Neural cell (in vitro differentiated cells): ENCODE results near the gene ZNF830. TPM values are rescaled to one million over a fixed set of nuclear protein-coding genes. Genes with fewer than 3 reads are reported as not detected.

ENCODE experiments used
- H2AFZ ChIP-seq: fragments of 200-600, 300-800 bp; sonication (generic), shearing (Covaris generic); 2 replicates; pipeline ENCODE4 v1.6.0; 2014; ENCODE audit warnings: low read depth, mild to moderate bottlenecking, antibody characterized with exemption, low read length, moderate library complexity
- H3F3A ChIP-seq: fragments of 200-600 bp; shearing (Covaris generic); 2 replicates; pipeline ENCODE4 v1.6.1; 2016; ENCODE audit warnings: mild to moderate bottlenecking, moderate library complexity, mixed read lengths, antibody characterized with exemption, low read length; ENCODE audit not compliant: insufficient read depth, poor library complexity, severe bottlenecking
- H3K27ac ChIP-seq: fragments of 200-600, 300-800 bp; sonication (generic), shearing (Covaris generic); 2 replicates; pipeline ENCODE4 v1.5.1; 2014; ENCODE audit warnings: mild to moderate bottlenecking, low read length, moderate library complexity
- H3K27me3 ChIP-seq: fragments of 300-800, 200-600 bp; sonication (generic), shearing (Covaris generic); 2 replicates; pipeline ENCODE4 v1.6.0; 2014; ENCODE audit warnings: mild to moderate bottlenecking, low read depth, low read length, moderate library complexity; ENCODE audit not compliant: insufficient read depth
- H3K36me3 ChIP-seq: fragments of 300-800, 200-600 bp; sonication (generic), shearing (Covaris generic); 2 replicates; pipeline ENCODE4 v1.5.1; 2014; ENCODE audit warnings: mild to moderate bottlenecking, antibody characterized with exemption, low read length, moderate library complexity; ENCODE audit not compliant: insufficient read depth
- H3K4me2 ChIP-seq: fragments of 300-800, 200-600 bp; sonication (generic), shearing (Covaris generic); 2 replicates; pipeline ENCODE4 v1.6.0; 2014; ENCODE audit warnings: mild to moderate bottlenecking, low read length
- H3K4me3 ChIP-seq: fragments of 300-800, 200-600 bp; sonication (generic), shearing (Covaris generic); 2 replicates; pipeline ENCODE4 v1.5.1; 2014; ENCODE audit warnings: mild to moderate bottlenecking, low read length, moderate library complexity
- H3K79me2 ChIP-seq: fragments of 200-600 bp; shearing (Covaris generic); replicated peaks from 2 replicates; pipeline ENCODE4 v1.6.0; 2014; ENCODE audit warnings: mild to moderate bottlenecking, low read length, moderate library complexity; ENCODE audit not compliant: insufficient read depth
- H3K9ac ChIP-seq: fragments of 300-800, 200-600 bp; sonication (generic), shearing (Covaris generic); 2 replicates; pipeline ENCODE4 v1.6.1; 2016; ENCODE audit warnings: mild to moderate bottlenecking, low read length, mixed read lengths
- H3K9me2 ChIP-seq: fragments of 200-600 bp; shearing (Covaris generic); 2 replicates; pipeline ENCODE4 v1.6.1; 2016; ENCODE audit warnings: mild to moderate bottlenecking, low read length, mixed read lengths; ENCODE audit not compliant: insufficient read depth
- H3K9me3 ChIP-seq: fragments of 200-600, 300-800 bp; sonication (generic), shearing (Covaris generic); 2 replicates; pipeline ENCODE4 v1.6.1; 2016; ENCODE audit warnings: mild to moderate bottlenecking, mixed run types, low read length, moderate library complexity, mixed read lengths
- H4K20me1 ChIP-seq: fragments of 200-600 bp; shearing (Covaris generic); 2 replicates; pipeline ENCODE4 v1.6.1; 2016; ENCODE audit warnings: mild to moderate bottlenecking, mixed run types; ENCODE audit not compliant: insufficient read depth
- CTCF ChIP-seq: fragments of 450-650 bp; IDR thresholded peaks from 2 replicates; pipeline ENCODE4 v1.5.1; 2014; ENCODE audit warnings: antibody characterized with exemption, mild to moderate bottlenecking, moderate library complexity; ENCODE audit not compliant: poor library complexity, severe bottlenecking
- EP300 ChIP-seq: fragments of 450-650 bp; conservative IDR thresholded peaks from 2 replicates; pipeline ENCODE4 v1.6.1; 2014; ENCODE audit warnings: antibody characterized with exemption, mild to moderate bottlenecking, moderate library complexity; ENCODE audit not compliant: poor library complexity, severe bottlenecking
- EZH2 ChIP-seq: fragments of 200-600, 300-800 bp; shearing (Covaris generic), sonication (generic); IDR thresholded peaks from 2 replicates; pipeline ENCODE4 v1.6.1; 2014; ENCODE audit warnings: antibody characterized with exemption, low read length, borderline replicate concordance, mild to moderate bottlenecking; ENCODE audit not compliant: insufficient read depth, poor library complexity, severe bottlenecking
- MXI1 ChIP-seq: fragments of 450-650 bp; conservative IDR thresholded peaks from 2 replicates; pipeline ENCODE4 v1.6.1; 2014; ENCODE audit warnings: antibody characterized with exemption, mild to moderate bottlenecking; ENCODE audit not compliant: poor library complexity, severe bottlenecking
- POLR2AphosphoS5 ChIP-seq: IDR thresholded peaks from 2 replicates; pipeline ENCODE4 v1.6.1; 2012
- RAD21 ChIP-seq: fragments of 450-650 bp; conservative IDR thresholded peaks from 2 replicates; pipeline ENCODE4 v1.6.1; 2014; ENCODE audit warnings: antibody characterized with exemption, mild to moderate bottlenecking, moderate library complexity
- REST ChIP-seq: IDR thresholded peaks from 2 replicates; pipeline ENCODE4 v1.6.1; 2012; ENCODE audit warnings: borderline replicate concordance
- SMC3 ChIP-seq: fragments of 450-650 bp; conservative IDR thresholded peaks from 2 replicates; pipeline ENCODE4 v1.6.1; 2014; ENCODE audit warnings: antibody characterized with exemption, mild to moderate bottlenecking, moderate library complexity; ENCODE audit not compliant: poor library complexity
- TAF1 ChIP-seq: IDR thresholded peaks from 2 replicates; pipeline ENCODE4 v1.6.1; 2012; ENCODE audit warnings: low read depth
- polyA plus RNA-seq: library from polyadenylated mRNA; depleted of rRNA; stranded (reverse); fragments of >200 nt; gene quantifications from 2 replicates; pipeline ENCODE4 v1.2.3, GENCODE V29; 2014

Gene ZNF830
- polyA plus RNA-seq, 1 donor from 2014 or later = 14.7 TPM

- no peaks in the 10 kb centered on the region for H3K9me2 ChIP-seq
- H3K27ac ChIP-seq = no peak overlapping the region
- H2AFZ ChIP-seq = no peak overlapping the region
- no peak overlapping the region for H3K9ac ChIP-seq
- no peaks in the 10 kb centered on the region for H3K79me2 ChIP-seq
- no peaks in the 10 kb centered on the region for H3F3A ChIP-seq
- no peaks in the 10 kb centered on the region for H3K9me3 ChIP-seq
- H3K4me2 ChIP-seq = no peak overlapping the region
- H3K27me3 ChIP-seq = no peaks in the 10 kb centered on the region
- TF ChIP-seq EZH2 (no peak), TAF1 (no peak), RAD21 (no peak), REST (no peak), POLR2AphosphoS5 (no peak)
- no peak overlapping the region for H3K4me3 ChIP-seq
- no peaks in the 10 kb centered on the region for H3K36me3 ChIP-seq
- H4K20me1 ChIP-seq = no peaks in the 10 kb centered on the region
These were observed 42.4 kb downstream of the ZNF830 start for GRCh38 chr17:35003778-35004177.

GRCh38 chr17:35006345-35006744 is 45.0 kb downstream of the ZNF830 start:
- Histone ChIP-seq H4K20me1 (no peaks in the 10 kb centered on the region), H2AFZ (no peak overlapping the region), H3K9me2 (no peaks in the 10 kb centered on the region), H3K9me3 (no peaks in the 10 kb centered on the region), H3K4me2 (no peak overlapping the region), H3K27me3 (no peaks in the 10 kb centered on the region), H3K79me2 (no peaks in the 10 kb centered on the region), H3K27ac (no peak overlapping the region), H3K36me3 (no peaks in the 10 kb centered on the region), H3F3A (no peaks in the 10 kb centered on the region), H3K4me3 (no peak overlapping the region), H3K9ac (no peak overlapping the region)
- TF ChIP-seq POLR2AphosphoS5 = no peak
- no peak for TF ChIP-seq EZH2
- TF ChIP-seq SMC3 = no peak
- TF ChIP-seq EP300 = no peak
- no peak for TF ChIP-seq MXI1
- TF ChIP-seq CTCF = no peak
- TF ChIP-seq REST = no peak
- TF ChIP-seq RAD21 = no peak
- TF ChIP-seq TAF1 = no peak
